Stimulated activated CD4-positive, alpha-beta T cell treated with anti-CD3 and anti-CD28 coated beads, Interleukin-15, amount 100 ng/mL, for 24 hours (primary cell): Measurements from ENCODE around the gene CTBP2.

ENCODE experiments used
- DNase-seq: peaks from one replicate; pipeline ENCODE4 v3.0.0-alpha.2; 2020

The CTBP2 gene

DNA sequence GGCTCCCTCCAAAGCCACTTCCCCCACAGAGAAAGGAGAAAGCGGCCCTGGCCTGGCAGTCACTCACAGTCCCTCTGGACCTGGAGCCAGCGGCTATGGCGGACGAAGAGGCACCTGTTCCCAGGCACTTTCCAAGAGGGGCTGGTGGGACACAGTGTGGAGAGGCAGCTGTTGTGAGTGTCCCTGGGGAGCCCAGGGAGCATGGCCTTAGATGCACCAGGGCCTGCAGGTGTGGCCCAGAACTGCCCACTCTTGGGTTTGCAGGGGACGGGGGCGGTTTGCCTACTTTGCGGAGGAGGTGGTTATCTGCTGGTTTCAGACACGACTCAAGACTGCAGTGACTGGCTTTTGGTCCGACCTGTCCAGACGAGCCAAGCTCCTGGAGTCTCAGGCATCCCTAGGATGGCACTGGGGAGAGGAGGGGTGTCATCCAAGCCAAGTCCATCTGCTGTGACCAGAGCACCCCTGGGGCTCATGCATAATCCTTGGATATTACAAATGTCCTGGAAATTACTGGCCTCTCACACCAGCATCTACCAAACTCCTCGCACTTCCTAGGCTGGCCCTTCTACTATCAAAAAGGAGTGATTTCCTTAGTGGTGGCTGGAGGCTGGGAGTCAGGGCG, 18.4 kb downstream of the CTBP2 start:
- no peak for DNase-seq

DNA sequence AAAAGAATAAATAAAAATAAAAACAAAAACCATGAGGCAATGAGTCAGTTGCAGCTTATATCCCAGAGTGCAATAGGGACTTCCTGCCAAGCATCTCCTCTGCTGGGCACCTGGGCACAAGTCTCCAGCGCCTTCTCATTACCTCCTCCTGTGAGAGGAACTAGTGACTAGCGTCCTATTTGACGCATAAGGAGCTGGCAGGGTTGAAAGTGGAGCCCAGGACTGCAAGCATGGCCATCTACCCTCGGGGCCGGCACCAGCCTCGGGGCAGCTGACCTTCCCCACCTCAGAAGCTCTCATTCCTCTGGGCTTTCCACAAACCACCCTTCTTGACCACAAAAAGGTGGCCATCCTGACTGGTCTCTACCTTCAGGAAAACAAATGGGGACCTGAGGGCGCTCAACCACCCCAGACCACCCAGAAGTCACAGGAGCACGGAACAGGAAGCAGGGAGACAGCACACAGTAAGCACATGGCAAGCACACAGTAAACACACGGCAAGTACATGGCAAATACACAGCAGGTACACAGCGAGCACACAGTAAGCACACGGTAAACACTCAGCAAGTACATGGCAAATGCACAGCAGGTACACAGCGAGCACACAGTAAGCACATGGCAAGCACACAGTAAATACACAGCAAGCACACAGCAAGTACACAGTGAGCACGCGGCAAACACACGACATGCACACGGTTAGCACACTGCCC, 19.1 kb downstream of the CTBP2 start:
- DNase-seq = no peak

DNA sequence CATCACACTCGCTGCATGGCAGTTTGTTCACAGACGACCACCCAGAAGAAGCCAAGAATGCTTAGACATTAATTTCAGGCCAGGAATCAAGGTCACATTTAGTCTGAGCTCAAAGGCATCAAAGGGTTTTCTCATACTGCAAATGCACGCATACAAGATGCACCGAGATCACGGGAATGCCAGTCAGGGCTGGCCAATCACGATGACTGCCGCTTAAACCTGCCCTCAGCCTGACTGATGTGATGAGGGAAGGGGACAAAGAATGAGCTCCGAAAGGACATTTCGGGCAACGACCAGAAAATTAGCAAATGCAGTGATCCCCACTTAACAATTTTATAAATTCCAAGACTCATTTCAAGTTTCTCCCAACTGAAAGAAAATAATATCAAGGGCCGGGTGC, 20.2 kb downstream of the CTBP2 start:
- no peak for DNase-seq

DNA sequence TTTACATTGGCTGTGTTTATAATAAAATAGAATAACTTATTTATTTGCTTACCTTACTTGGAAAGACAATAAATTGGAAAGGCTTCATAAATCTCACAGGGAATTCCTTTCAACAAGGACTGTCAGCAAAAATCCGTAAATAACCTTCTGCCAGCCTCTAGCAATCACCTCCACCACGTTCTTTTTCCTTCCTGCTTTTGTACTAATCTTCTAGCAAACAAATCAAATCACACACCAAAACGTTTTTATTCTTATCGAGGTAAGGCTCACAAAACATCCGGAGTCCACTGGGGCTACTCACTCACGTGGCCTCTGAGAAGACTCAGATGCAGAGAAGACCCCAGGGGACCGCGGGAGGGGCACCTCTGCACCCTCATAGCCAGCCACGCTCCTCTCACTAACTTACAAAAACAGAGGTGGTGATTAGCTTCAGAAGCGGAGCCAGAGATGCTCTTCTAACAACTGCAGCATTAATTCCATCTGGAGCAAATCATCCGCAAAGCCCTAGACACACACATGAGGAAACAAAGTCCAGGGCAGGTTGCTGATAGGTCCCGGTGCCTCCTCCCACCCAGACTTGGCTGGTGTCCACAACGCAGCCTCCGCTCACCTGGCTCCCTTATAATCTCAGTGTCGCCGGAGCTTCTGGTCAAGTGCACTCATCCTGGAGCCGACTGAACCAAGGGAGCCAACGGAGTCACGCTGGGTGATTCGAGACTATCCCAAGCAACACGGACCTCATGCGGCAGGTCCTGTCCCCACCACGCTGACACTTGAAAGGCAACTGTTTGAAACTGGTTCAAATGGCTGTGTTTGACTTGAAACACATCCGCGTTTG, 22.5 kb downstream of the CTBP2 start:
- DNase-seq = no peak

DNA sequence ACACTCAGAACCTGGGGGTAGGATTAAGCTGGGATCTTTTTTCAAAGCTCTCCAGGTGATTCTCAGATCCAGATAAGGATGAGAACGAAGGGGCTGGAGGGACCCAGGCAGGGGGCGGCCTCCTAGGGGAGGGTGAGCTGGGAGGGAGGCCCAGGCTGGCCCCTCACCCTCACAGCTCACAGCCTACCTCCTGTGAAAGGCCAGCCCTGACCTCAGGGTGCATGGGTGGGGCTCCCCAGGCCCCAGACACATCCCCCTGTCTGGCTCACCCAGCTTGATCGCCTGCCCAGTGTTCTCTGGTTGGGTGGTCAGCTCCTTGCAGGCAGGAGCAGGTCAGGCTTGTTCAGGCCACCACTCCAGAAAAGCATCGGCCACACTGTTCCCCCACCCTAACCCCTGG, 24.3 kb downstream of the CTBP2 start:
- DNase-seq = no peak

DNA sequence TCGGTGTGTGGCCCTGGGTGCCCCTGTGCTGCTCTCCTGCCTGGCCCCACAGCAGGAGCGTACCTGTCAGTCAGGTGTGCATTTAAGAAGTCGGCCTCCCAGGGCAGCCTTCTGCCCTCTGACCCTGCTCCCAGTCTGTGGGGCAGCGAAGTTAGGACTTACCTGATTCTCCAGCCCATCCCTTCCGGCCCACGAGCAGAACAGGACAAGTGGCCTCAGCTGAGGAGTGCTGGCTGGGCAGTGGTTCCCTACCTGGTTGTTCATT, 24.7 kb downstream of the CTBP2 start:
- no peak for DNase-seq

DNA sequence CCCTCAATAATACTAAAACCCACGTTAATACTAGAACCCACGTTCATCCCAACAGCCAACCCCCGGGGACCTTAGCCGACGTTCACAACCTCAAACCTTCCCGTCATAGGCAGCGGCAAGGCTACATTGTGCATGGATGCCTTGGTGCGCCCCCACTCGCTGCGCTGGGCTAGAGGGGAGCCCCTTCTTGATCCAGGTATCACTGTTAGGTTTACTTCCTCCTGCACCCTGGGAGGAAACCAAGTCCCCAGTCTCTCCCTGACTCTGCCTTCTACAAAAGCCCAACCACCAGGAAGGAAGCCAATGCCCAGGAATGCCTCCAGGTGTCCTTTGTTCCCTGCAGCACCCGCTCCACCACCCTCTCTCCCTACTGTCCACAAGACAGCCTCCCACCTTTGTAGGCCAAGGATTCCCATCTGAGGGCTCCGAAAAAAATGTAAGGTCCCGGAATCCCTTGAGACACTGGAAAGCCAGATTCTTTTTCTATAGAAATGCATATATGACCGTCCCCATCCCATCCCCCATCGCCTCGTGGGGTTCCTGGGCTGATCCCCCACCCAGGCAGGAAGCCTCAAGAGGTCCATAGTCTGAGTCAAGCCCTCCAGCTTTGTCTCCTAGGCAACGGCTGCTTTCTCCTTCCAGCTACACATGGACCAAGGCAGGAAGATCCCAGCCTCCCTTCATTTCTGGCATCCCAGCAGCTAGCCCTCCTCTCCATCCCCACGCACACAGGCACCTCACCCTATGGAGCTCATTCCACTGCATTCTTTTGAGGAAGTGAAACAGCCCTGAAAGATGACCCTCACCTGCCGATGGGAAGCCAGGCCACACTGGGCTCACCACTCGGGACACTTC, 25.2 kb downstream of the CTBP2 start:
- no peak for DNase-seq

DNA sequence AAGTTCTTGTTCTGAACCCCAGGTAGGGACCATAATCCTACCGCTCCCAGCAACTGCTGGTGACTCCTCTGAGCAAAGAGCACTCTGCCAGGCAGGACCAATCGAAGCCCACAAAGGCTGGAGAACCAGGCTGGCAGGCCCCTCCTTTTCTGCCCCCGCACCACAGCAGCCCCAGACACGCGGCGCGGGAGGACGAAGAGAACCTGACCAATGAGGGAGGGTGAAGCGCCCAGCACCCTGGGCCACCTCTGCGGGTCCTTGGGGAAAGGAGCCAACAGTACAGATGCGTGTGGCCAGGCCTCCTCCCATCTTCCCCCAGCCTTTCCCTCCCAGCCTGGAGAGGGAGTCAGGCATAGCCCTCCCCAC, 25.9 kb downstream of the CTBP2 start:
- no peak for DNase-seq

DNA sequence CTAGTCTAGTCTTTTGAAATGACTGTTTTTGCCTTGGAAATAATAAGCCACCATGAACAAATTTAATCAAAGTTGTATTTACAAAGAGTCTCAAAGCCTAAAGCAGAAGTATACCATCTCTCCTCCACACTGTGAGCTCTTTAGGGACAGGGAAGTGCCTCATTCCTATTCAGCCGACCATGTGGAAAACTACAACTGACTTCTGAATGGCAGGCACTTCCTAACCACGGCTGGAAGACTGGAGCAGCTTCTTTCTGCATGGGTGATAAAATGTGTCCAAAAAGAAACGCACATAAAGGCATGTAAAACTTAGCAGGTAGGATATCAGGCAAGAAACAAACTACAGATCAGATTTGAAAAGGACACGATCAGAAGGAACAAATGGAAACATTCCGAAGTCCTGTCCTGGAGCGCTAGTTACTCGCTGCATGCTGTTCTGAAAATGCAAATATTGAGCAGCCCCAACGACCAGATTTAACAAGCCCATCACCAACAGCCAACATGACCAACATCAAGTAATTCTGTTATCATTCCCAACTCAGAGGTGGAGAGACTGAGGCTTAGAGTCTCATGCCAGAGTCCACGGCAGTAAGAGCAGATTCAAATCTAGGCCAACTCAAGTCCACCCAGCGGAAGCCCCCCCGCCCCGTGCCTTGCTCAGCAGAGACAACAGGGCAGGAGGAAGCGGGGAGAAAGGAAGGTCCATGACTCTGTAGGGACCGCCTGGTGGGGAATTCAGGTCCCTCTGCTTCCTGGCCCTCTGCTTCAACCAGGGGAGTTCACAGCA, 26.5 kb downstream of the CTBP2 start:
- no peak for DNase-seq

DNA sequence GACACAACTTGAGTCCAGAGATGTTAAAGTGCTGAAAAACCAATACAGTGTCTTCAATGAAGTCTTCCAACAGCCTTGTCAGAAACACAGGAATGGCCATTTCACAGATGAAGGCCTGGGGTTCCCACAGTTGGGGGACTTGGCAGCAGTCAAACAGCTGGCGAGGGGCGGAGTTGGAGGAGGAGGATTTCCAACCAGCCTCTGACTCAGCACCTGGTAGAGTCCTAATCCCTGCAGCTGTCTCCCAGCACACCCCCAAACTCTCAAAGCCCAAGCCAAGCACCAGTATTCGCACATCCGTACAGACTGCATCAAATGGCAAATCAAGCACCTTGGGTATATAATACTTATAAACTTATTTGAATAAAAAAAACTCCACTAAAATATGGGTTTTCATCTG, 28.0 kb downstream of the CTBP2 start:
- DNase-seq = no peak

DNA sequence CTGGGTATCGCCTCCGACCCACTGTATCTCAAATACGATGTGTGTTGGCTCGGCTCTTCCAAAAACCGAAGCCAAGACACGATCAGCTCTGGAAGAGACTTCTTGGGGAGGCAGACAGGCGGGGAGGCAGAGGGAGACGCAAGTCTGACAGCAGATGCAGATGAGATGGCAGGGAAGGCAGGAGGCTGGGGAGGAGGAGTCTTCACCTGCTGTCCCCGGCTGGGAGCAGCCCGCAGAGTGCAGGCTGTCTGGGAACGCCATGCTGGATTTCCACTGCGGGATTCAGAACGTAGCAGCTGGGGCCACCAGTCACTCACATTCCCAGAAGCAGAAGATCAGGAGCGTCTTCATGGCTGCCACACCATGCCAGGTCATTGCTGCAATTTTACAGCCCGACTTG, 29.4 kb downstream of the CTBP2 start:
- DNase-seq = no peak

DNA sequence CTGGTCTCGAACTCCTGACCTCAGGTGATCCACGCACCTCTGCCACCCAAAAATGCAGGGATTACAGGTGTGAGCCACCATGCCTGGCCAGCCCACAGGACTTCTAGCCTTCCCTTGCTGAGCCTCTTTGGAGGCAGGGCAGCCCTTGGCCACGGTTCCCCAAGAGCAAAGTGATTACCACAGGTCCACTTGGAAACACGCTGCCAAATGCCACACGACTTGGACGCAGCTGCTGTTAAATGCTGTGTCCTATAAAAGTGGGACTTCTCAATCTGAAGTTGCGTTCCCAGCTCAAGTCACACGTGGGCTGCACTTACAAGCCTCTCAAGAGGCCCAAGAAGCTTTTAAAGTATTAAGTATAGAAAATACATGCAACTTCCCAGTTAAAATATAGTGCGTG, 30.1 kb downstream of the CTBP2 start:
- DNase-seq = no peak

DNA sequence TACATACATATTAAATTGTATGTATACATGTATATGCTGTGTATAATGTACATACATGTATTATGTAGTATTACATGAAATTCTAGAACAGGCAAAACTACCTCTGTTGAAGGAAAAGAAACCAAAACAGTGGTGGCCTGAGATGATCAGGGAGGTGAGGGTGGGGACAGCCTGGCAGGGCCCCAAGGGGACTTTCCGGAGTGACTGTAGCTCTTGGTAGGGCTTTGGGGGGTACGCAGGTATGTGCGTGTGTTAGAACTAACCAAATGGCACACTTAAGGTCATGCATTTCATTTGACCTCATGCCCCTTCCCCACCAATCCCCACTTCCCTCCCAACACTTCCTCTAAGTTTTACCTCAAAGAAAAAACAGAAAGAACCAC, 31.3 kb downstream of the CTBP2 start:
- no peak for DNase-seq

DNA sequence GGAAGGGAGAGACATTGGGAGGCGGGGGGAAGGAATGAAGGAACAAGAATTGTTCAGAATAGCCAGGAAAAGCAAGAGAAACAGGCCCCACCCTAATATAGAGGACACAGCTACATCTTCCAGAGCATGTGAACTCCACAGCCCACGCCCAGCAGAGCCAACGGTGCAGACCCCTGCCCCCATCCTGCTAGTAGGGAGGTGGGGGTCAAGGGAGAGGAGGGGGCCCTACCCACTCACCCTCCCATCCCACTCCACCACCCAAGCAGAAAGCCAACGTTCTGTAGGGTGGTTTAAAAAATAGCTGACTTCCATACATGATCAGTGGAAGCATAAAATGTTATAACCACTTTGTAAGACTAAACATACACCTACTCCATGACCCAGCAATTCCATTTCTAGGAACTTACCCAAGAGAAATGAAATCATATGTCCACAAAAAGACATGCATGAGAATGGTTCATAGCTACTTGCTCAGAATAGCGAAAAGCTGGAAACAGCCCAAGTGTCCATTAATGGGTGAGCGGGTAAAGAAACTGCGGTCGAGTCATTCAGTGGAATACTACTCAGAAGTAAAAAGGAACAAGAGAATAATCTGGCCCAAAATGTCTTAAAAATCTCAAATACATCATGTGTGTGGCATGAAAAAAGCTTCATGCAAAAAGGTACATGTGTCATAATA, 31.8 kb downstream of the CTBP2 start:
- DNase-seq = no peak

DNA sequence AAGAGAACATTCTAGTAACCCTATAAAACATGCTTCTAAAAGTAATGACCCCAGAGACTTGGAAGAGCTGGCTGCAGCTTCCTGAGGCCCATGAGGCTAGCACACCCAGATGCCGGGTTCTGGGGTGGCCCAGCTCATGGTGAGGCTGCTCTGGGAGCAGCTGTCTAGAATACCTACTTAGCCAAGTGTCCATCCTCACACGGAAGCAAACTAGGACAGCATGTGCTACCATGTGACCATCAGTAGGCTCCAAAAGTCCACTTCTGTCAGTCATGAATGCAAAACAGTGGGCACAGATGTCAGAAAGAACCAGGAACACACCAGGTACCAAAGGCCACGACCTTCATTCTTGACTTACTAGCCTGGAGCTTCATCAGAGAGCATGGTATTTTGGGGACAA, 32.4 kb downstream of the CTBP2 start:
- no peak for DNase-seq

DNA sequence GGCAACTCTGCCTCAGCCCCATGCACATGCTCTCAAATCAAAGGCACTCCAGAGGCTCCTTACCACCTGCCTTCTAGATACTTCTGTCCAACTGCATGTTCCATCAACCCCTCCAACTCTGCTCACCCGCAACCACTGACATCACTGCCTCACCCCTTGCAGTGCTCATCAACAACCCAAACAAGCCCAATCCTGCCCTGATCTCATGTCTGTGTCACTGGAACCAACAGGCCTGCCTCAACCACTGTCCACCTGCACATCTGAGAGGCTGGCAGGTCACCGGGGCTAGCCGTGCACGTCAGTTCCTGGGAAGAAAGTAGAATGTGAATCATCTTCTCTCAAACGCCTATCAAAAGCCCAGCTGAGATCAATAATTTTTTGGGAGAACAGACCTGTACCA, 33.3 kb downstream of the CTBP2 start:
- DNase-seq = no peak

DNA sequence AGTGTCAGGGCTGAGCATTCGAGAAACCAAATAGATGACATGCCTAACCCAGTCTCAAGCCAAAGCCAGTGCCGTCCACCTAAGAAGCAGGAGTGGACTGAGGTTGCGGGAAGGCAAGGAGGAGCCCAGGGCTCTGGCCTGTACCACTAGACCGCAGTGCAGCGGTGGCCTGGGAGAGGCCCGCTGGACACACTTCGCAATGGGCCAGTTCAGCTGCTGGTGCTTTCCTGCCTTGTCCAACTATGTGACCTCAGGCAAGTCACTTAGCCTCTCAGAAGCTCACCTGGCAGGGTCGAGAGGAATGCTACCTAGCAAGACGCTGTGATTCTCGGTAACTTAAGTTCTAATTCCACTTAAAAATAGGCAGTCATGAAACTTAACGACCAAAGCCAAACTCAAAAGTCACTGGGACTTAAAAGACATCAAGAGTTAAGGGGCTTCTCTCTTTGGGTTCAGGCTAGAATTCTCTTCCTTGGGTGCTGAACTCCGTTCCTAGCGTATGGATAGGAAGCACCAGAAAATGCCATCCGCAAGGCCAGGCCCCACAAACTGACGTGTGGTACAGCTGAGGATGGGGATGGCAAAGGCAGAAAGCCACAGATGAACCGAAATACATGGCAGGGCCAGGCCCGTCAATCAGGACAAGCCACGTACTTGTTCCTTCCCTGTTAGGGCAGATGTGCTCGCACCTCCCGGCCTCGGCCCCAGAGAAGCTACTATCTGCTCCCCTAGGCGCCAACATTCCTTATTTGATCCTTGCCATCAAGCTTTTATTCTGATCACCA, 34.2 kb downstream of the CTBP2 start:
- no peak for DNase-seq

DNA sequence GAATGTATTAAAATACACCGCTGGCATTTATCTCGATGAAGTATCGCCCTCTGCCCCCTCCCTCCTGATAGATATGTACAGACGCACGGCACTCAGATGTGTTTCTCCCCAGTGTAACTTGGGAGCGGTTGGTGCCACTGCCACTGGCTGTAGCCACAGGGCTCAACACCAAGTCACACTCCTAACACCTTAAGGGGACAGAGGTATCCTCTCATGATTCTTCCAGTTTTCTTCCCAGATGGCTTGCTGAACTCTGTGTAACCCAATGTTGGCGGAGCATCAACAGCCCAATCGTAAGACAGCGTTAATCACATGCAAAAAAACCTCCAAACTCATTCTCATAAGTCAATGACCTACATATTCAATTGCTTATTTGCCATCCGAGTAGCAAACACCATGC, 35.5 kb downstream of the CTBP2 start:
- no peak for DNase-seq

DNA sequence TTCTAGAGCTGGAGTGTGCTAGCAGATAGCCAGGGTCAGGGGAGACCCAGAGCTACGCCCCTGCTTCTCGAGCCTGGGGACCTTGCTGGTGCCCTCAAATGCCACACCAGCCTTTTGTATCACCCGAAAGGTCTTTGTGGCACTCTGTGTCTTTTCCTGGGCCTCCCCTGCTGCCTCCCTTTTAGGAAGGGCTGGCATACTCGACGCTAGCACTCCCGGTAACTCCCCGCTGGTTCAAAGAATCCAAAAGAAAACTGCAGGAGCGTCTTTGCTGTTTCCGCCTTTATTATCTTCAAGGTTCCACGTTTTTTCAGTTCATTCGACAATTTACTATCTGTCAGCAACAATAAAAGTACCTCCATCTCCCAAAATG, 36.3 kb downstream of the CTBP2 start:
- no peak for DNase-seq

DNA sequence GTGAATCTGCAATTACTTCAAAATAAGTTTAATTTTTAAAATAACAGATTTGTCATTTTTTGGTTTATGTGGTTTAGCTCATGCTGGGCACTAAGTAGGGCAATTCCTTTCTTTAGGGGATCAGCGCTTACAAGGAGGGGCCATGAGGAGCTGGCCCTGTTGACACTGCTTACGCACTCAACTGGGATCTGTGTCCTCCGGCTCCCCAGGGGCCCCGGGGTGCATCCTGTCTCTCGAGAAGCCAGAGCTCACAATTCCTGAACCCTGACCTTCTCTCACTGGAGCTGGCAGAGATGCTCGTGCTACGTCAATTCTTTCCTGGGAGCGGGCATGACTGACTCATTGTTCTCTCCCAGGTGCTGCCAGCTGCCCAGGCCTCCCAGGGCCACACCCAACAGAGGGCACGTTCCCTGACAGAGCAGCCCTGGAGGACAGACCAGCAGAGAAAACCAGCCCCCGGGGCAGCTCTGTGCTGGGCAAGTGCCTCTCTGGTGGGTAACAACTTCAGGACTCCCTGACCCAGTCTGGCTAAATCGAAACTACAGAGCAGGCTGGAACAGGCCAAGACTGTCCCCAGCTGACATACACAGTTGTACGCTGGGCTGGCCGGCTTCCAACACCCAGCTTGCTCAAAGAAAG, 36.8 kb downstream of the CTBP2 start:
- no peak for DNase-seq

DNA sequence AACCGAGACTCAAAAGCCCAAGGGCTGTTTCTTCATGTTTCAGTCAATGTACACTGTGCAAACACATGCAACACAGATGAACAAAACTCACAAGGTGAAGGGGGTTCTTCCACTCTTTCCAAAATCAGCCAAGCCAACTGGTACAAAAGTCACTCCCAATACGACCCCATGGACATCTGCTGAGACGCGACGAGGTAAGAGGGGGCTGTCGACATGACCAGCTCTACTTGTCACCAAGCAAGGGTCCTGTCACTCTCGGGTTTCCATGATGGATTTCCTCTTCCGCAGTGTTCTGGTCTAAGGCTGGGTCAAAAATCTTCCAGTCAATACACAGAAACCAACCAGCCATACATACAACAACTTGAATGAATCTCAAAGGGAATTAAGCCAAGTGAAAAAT, 37.8 kb downstream of the CTBP2 start:
- DNase-seq = no peak
